ENCODE data around the gene FRAT1.
"Not testable (repeated sequence)": the region's sequence is repeated elsewhere in the genome, so short reads cannot be mapped to it uniquely, and the experiment has no call there.

The FRAT1 gene

DNA sequence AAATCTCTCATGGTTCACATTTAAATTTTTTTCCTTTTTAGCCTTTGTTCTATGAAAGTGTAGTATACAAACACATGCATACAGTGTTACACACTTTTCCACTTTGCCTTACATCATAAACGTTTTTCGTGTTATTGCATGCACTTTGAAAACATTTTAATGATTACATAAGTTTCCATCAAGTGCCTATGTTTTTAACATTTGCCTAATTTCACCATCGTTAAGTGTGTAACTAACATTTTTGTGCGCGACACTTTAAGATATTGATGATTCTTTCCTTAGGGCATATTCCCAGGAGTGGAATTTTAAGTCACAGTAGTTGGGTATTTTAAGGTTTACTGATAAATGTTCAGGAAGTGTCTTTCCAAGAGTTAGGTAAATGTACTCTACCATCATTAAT lies 16.9 kb downstream of the FRAT1 start:
- TF ChIP-seq, protein P1, sequence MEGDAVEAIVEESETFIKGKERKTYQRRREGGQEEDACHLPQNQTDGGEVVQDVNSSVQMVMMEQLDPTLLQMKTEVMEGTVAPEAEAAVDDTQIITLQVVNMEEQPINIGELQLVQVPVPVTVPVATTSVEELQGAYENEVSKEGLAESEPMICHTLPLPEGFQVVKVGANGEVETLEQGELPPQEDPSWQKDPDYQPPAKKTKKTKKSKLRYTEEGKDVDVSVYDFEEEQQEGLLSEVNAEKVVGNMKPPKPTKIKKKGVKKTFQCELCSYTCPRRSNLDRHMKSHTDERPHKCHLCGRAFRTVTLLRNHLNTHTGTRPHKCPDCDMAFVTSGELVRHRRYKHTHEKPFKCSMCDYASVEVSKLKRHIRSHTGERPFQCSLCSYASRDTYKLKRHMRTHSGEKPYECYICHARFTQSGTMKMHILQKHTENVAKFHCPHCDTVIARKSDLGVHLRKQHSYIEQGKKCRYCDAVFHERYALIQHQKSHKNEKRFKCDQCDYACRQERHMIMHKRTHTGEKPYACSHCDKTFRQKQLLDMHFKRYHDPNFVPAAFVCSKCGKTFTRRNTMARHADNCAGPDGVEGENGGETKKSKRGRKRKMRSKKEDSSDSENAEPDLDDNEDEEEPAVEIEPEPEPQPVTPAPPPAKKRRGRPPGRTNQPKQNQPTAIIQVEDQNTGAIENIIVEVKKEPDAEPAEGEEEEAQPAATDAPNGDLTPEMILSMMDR (IDR thresholded peaks at IDR 0.05; ENCODE audit: low read depth, low read length), result no peak
- DNase-seq (ENCODE audit: extremely low read depth, low read depth), result no peak

- TF ChIP-seq, protein P1 (IDR thresholded peaks at IDR 0.05; ENCODE audit: low read depth, low read length), result no peak
- DNase-seq (ENCODE audit: extremely low read depth, low read depth), result no peak
Measured at GRCh38 chr10:97336446-97336845, 17.4 kb downstream of the FRAT1 start.

GRCh38 chr10:97336942-97337831 lies 18.1 kb downstream of the FRAT1 start:
- TF ChIP-seq, protein P1 (IDR thresholded peaks at IDR 0.05; ENCODE audit: low read depth, low read length), result no peak
- DNase-seq (ENCODE audit: extremely low read depth, low read depth), result no peak

GRCh38 chr10:97338041-97338440 lies 19.0 kb downstream of the FRAT1 start:
- DNase-seq (ENCODE audit: extremely low read depth, low read depth), result no peak
- TF ChIP-seq, protein P1 (IDR thresholded peaks at IDR 0.05; ENCODE audit: low read depth, low read length), result no peak

- TF ChIP-seq, protein P1 (IDR thresholded peaks at IDR 0.05; ENCODE audit: low read depth, low read length), result no peak
- DNase-seq (ENCODE audit: extremely low read depth, low read depth), result no peak
Measured at GRCh38 chr10:97341416-97341815, 22.3 kb downstream of the FRAT1 start.

DNA sequence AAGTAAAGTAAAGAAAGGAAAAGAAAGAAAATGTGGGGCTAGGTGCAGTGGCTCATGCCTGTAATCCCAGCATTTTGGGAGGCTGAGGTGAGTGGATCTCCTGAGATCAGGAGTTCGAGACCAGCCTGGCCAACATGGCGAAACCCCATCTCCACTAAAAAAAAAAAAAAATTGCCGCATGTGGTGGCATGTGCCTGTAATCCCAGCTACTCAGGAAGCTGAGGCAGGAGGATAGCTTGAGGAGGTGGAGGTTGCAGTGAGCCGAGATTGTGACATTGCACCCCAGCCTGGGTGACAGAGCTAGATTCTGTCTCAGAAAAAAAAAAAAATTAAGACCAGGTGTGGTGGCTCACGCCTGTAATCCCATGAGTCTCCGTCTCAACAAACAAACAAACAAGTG lies 24.6 kb downstream of the FRAT1 start:
- DNase-seq (ENCODE audit: extremely low read depth, low read depth), result not testable (repeated sequence)

- TF ChIP-seq, protein P1 (IDR thresholded peaks at IDR 0.05; ENCODE audit: low read depth, low read length), result no peak
- DNase-seq (ENCODE audit: extremely low read depth, low read depth), result no peak
Measured at GRCh38 chr10:97347317-97347716, 28.2 kb downstream of the FRAT1 start.
